ENCODE measurements around the gene CASZ1.

CASZ1 gene

GRCh38 chr1:10657088-10657847 lies 139.2 kb downstream of the CASZ1 start:
- Histone ChIP-seq H2AFZ (ENCODE audit: low read depth, low read length) (no peak overlapping the region), H3K36me3 (ENCODE audit: insufficient read depth, low read length) (no peaks in the 10 kb centered on the region), H3K4me1 (ENCODE audit: insufficient read depth, low read length) (peaks cover 1% of the 10 kb centered on the region), H3K27me3 (ENCODE audit: insufficient read depth, low read length) (no peaks in the 10 kb centered on the region), H3K9me3 (ENCODE audit: low read length) (no peaks in the 10 kb centered on the region), H3K4me3 (ENCODE audit: low read length) (no peak overlapping the region)

- H3K4me1 ChIP-seq (ENCODE audit: insufficient read depth, low read length) = peaks cover 9% of the 10 kb centered on the region
- H3K27me3 ChIP-seq (ENCODE audit: insufficient read depth, low read length) = no peaks in the 10 kb centered on the region
- H3K4me3 ChIP-seq (ENCODE audit: low read length) = no peak overlapping the region
- no peak overlapping the region for H2AFZ ChIP-seq (ENCODE audit: low read depth, low read length)
- no peaks in the 10 kb centered on the region for H3K36me3 ChIP-seq (ENCODE audit: insufficient read depth, low read length)
- H3K9me3 ChIP-seq (ENCODE audit: low read length) = no peaks in the 10 kb centered on the region
Observed at GRCh38 chr1:10656431-10656830, 140.0 kb downstream of the CASZ1 start.

- Histone ChIP-seq H3K9me3 (ENCODE audit: low read length) (no peaks in the 10 kb centered on the region), H2AFZ (ENCODE audit: low read depth, low read length) (no peak overlapping the region)
Observed at GRCh38 chr1:10655002-10655401, 141.4 kb downstream of the CASZ1 start.

GRCh38 chr1:10653370-10654125 lies 142.9 kb downstream of the CASZ1 start:
- Histone ChIP-seq H3K27me3 (ENCODE audit: insufficient read depth, low read length) (no peaks in the 10 kb centered on the region), H3K9me3 (ENCODE audit: low read length) (no peaks in the 10 kb centered on the region), H2AFZ (ENCODE audit: low read depth, low read length) (no peak overlapping the region), H3K4me1 (ENCODE audit: insufficient read depth, low read length) (peaks cover 37% of the 10 kb centered on the region), H3K36me3 (ENCODE audit: insufficient read depth, low read length) (no peaks in the 10 kb centered on the region), H3K4me3 (ENCODE audit: low read length) (no peak overlapping the region)

More at GRCh38 chr1:10655002-10655401, 141.4 kb downstream of the CASZ1 start:
- H3K4me1 ChIP-seq (ENCODE audit: insufficient read depth, low read length) = peaks cover 24% of the 10 kb centered on the region
- H3K27me3 ChIP-seq (ENCODE audit: insufficient read depth, low read length) = no peaks in the 10 kb centered on the region
- H3K4me3 ChIP-seq (ENCODE audit: low read length) = no peak overlapping the region
- no peaks in the 10 kb centered on the region for H3K36me3 ChIP-seq (ENCODE audit: insufficient read depth, low read length)

DNA sequence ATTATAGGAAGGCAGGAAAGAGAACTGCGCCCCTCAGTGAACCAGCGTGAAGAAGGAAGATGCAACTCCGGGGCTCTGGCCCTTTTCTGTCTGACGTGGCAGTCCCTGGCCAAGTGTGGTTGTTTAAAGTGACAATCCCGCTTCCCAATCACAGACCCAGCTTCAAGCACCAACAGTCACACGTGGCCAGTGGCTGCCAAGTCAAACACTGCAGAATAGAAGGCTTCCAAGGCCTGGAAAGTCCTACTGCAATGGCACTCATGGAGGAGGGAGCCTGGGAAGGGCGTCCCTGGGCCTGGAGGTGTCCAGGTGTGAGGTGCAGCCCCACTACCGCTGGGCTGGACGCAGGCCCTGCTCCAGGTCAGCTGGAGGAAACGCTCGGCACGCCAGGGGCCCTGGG lies 143.8 kb downstream of the CASZ1 start:
- Histone ChIP-seq H3K4me1 (ENCODE audit: insufficient read depth, low read length) (peaks cover 38% of the 10 kb centered on the region), H3K4me3 (ENCODE audit: low read length) (no peak overlapping the region), H2AFZ (ENCODE audit: low read depth, low read length) (no peak overlapping the region), H3K9me3 (ENCODE audit: low read length) (no peaks in the 10 kb centered on the region), H3K27me3 (ENCODE audit: insufficient read depth, low read length) (no peaks in the 10 kb centered on the region), H3K36me3 (ENCODE audit: insufficient read depth, low read length) (no peaks in the 10 kb centered on the region)

DNA sequence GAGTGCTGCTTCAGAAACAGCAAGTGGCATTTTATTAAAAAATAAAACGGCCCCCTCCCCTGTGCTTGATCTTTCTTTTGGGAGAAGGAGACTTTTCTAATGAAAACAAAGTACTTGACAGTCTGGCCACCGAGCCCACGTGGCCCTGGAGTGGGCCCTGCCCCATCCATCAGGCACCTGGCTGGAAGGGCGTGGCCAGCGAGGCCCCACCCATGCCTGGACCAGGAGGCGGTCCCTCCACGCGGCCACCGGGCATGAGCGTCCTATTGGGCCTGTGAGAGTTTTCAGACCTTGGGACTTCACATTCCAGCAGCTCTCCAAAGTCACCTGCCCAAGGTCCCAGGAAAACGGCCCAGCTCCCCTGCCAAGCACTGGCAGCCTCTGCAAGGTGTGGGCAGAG lies 144.7 kb downstream of the CASZ1 start:
- Histone ChIP-seq H3K4me3 (ENCODE audit: low read length) (no peak overlapping the region), H2AFZ (ENCODE audit: low read depth, low read length) (no peak overlapping the region), H3K9me3 (ENCODE audit: low read length) (no peaks in the 10 kb centered on the region), H3K36me3 (ENCODE audit: insufficient read depth, low read length) (no peaks in the 10 kb centered on the region), H3K27me3 (ENCODE audit: insufficient read depth, low read length) (no peaks in the 10 kb centered on the region), H3K4me1 (ENCODE audit: insufficient read depth, low read length) (peaks cover 38% of the 10 kb centered on the region)

GRCh38 chr1:10651389-10651766 lies 145.1 kb downstream of the CASZ1 start:
- H3K36me3 ChIP-seq (ENCODE audit: insufficient read depth, low read length) = no peaks in the 10 kb centered on the region
- H3K4me3 ChIP-seq (ENCODE audit: low read length) = no peak overlapping the region
- peaks cover 38% of the 10 kb centered on the region for H3K4me1 ChIP-seq (ENCODE audit: insufficient read depth, low read length)
- H2AFZ ChIP-seq (ENCODE audit: low read depth, low read length) = no peak overlapping the region
- no peaks in the 10 kb centered on the region for H3K27me3 ChIP-seq (ENCODE audit: insufficient read depth, low read length)
- no peaks in the 10 kb centered on the region for H3K9me3 ChIP-seq (ENCODE audit: low read length)

GRCh38 chr1:10650556-10651388 lies 145.7 kb downstream of the CASZ1 start:
- Histone ChIP-seq H3K4me3 (ENCODE audit: low read length) (no peak overlapping the region), H3K4me1 (ENCODE audit: insufficient read depth, low read length) (peaks cover 38% of the 10 kb centered on the region), H3K27me3 (ENCODE audit: insufficient read depth, low read length) (no peaks in the 10 kb centered on the region), H3K9me3 (ENCODE audit: low read length) (no peaks in the 10 kb centered on the region), H3K36me3 (ENCODE audit: insufficient read depth, low read length) (no peaks in the 10 kb centered on the region), H2AFZ (ENCODE audit: low read depth, low read length) (no peak overlapping the region)

DNA sequence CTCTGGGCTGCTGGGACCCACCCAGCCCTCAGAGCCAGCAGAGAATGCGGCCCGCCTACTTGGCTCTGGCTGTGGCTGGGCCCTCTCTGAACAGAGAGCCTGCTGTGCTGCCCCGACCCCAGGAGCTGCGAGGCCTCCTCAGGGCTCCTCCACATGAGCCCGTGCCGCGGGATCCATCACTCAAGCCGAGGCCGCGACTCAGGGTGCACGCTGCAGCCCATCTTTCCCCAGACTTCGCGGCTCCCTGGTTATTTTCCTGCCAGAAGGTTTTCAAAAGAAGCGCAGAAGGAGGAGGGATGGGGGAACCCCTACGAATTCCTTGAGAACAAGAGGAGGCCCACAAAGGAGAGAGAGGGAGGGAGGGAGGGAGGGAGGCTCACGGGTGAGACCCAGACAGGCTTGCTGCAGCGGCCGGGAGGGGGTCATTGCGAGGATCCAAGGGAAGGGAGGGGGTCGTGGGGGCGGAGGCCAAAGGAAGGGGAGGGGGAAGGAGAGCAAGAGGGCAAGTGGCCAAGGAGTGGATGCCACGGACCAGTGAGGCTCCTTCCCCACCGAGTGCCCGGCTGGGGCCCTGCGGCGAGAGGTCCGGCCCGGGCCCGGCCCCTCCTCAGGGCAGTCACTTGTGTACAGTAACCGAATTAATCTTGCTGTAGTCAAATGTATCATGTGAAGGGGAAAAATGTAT lies 146.8 kb downstream of the CASZ1 start:
- H3K4me1 ChIP-seq (ENCODE audit: insufficient read depth, low read length) = peaks cover 38% of the 10 kb centered on the region
- H3K9me3 ChIP-seq (ENCODE audit: low read length) = no peaks in the 10 kb centered on the region
- no peaks in the 10 kb centered on the region for H3K27me3 ChIP-seq (ENCODE audit: insufficient read depth, low read length)
- H3K4me3 ChIP-seq (ENCODE audit: low read length) = no peak overlapping the region
- H2AFZ ChIP-seq (ENCODE audit: low read depth, low read length) = no peak overlapping the region
- H3K36me3 ChIP-seq (ENCODE audit: insufficient read depth, low read length) = no peaks in the 10 kb centered on the region

- no peak overlapping the region for H2AFZ ChIP-seq (ENCODE audit: low read depth, low read length)
- no peaks in the 10 kb centered on the region for H3K27me3 ChIP-seq (ENCODE audit: insufficient read depth, low read length)
Observed at GRCh38 chr1:10648689-10649516, 147.5 kb downstream of the CASZ1 start.

DNA sequence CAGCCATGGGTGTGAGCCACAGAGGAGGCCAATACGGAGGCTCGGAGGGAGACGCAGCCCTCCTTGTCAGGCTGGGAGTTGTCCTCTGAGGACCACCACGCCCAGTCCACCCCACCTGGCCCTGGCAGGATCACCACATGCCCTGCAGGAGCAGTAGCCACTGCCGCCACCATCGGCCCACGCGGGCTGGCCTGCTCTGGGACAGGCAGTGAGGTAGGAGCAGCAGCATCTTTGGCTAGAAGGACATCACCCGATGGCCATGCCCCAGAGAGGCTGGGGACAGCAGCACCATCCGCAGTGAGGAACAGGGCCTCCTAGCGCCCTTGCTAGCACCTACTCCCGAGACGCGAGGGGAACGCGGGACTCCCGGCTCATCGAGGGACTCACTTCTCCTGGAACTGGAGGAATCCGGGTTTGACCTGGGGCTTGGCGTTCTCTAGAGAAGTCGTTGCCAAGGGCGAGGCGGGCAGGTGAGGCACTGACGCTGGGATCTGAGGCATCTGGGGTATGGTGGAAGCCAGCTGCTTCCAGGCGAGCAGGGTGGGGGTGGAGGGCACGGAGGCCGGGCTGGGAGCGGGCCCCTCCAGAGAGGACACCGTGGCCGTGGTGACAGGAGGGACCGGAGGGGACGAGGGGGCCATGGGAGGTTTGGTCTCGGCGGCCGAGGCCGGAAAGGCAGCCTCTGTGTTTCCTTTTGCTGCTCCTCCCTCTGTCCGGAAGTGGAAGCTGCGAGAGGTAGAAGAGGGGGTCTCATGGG lies 148.9 kb downstream of the CASZ1 start:
- Histone ChIP-seq H3K9me3 (ENCODE audit: low read length) (no peaks in the 10 kb centered on the region), H2AFZ (ENCODE audit: low read depth, low read length) (no peak overlapping the region), H3K27me3 (ENCODE audit: insufficient read depth, low read length) (no peaks in the 10 kb centered on the region), H3K36me3 (ENCODE audit: insufficient read depth, low read length) (no peaks in the 10 kb centered on the region), H3K4me1 (ENCODE audit: insufficient read depth, low read length) (peaks cover 38% of the 10 kb centered on the region), H3K4me3 (ENCODE audit: low read length) (no peak overlapping the region)

More at GRCh38 chr1:10648689-10649516, 147.5 kb downstream of the CASZ1 start:
- H3K36me3 ChIP-seq (ENCODE audit: insufficient read depth, low read length) = no peaks in the 10 kb centered on the region
- no peak overlapping the region for H3K4me3 ChIP-seq (ENCODE audit: low read length)
- H3K4me1 ChIP-seq (ENCODE audit: insufficient read depth, low read length) = peaks cover 38% of the 10 kb centered on the region
- H3K9me3 ChIP-seq (ENCODE audit: low read length) = no peaks in the 10 kb centered on the region
